GM12891 (cell line): ENCODE measurements around the gene DCUN1D5.

Experiments used
- POLR2A ChIP-seq: IDR thresholded peaks from 2 replicates; pipeline ENCODE4 v1.6.1; 2011; ENCODE audit warnings: low read depth, low read length, control low read depth
- POLR2AphosphoS5 ChIP-seq: IDR thresholded peaks from 2 replicates; pipeline ENCODE4 v1.6.1; 2011; ENCODE audit warnings: low read depth, low read length, control low read depth
- SPI1 ChIP-seq: IDR thresholded peaks from 2 replicates; pipeline ENCODE4 v1.6.1; 2011; ENCODE audit warnings: low read depth, low read length, control low read depth

GRCh38 chr11:103031834-103032233 is 60.1 kb downstream of the DCUN1D5 start:
- TF ChIP-seq POLR2A (no peak), POLR2AphosphoS5 (no peak), SPI1 (no peak)
